Measurements from ENCODE around the gene TRIM3. TPM values are rescaled to one million over a fixed set of nuclear protein-coding genes. Genes with fewer than 3 reads are reported as not detected.

Gene TRIM3
- polyA plus RNA-seq, 1 donor from 2014 or later, result 81.7 TPM

DNA sequence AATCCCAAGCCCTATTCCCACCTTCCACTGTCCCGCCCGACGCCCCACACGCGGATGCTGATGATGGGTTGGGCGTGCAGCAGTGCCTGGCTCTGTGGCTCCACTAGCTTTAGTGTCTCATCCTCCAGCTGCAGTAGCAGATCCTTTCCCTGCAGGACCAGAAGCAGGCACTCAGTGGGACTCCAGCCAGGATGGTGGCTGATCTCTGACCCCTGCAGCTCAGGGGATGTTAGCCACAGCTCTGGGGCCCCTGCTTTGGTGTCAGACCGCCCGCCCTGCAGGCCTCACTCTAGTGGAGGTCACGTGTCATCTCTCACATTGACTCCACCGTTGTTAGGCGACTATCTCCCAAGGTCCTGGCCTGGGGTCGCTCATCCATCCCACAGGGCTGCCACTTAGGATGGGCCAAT lies 71.7 kb downstream of the TRIM3 start:
- no peaks in the 10 kb centered on the region for H4K20me1 ChIP-seq (ENCODE audit: insufficient read depth)
- no peaks in the 10 kb centered on the region for H3F3A ChIP-seq (ENCODE audit: insufficient read depth, low read length, poor library complexity, severe bottlenecking)
- H3K27ac ChIP-seq (ENCODE audit: low read length), result no peak overlapping the region
- H3K4me2 ChIP-seq (ENCODE audit: low read length), result no peak overlapping the region
- TF ChIP-seq CTCF (IDR thresholded peaks at IDR 0.05; ENCODE audit: poor library complexity, severe bottlenecking) (no peak), EP300 (conservative IDR thresholded peaks at IDR 0.05; ENCODE audit: poor library complexity, severe bottlenecking) (no peak), POLR2AphosphoS5 (IDR thresholded peaks at IDR 0.05) (no peak), EZH2 (IDR thresholded peaks at IDR 0.05; ENCODE audit: borderline replicate concordance, insufficient read depth, low read length, poor library complexity, severe bottlenecking) (no peak), MXI1 (conservative IDR thresholded peaks at IDR 0.05; ENCODE audit: poor library complexity, severe bottlenecking) (no peak), SMC3 (conservative IDR thresholded peaks at IDR 0.05; ENCODE audit: poor library complexity) (no peak), RAD21 (conservative IDR thresholded peaks at IDR 0.05) (no peak)
- TF ChIP-seq, protein P1, sequence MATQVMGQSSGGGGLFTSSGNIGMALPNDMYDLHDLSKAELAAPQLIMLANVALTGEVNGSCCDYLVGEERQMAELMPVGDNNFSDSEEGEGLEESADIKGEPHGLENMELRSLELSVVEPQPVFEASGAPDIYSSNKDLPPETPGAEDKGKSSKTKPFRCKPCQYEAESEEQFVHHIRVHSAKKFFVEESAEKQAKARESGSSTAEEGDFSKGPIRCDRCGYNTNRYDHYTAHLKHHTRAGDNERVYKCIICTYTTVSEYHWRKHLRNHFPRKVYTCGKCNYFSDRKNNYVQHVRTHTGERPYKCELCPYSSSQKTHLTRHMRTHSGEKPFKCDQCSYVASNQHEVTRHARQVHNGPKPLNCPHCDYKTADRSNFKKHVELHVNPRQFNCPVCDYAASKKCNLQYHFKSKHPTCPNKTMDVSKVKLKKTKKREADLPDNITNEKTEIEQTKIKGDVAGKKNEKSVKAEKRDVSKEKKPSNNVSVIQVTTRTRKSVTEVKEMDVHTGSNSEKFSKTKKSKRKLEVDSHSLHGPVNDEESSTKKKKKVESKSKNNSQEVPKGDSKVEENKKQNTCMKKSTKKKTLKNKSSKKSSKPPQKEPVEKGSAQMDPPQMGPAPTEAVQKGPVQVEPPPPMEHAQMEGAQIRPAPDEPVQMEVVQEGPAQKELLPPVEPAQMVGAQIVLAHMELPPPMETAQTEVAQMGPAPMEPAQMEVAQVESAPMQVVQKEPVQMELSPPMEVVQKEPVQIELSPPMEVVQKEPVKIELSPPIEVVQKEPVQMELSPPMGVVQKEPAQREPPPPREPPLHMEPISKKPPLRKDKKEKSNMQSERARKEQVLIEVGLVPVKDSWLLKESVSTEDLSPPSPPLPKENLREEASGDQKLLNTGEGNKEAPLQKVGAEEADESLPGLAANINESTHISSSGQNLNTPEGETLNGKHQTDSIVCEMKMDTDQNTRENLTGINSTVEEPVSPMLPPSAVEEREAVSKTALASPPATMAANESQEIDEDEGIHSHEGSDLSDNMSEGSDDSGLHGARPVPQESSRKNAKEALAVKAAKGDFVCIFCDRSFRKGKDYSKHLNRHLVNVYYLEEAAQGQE (IDR thresholded peaks at IDR 0.05; ENCODE audit: borderline replicate concordance), result no peak
- no peaks in the 10 kb centered on the region for H3K36me3 ChIP-seq (ENCODE audit: insufficient read depth, low read length)
- no peaks in the 10 kb centered on the region for H3K9me2 ChIP-seq (ENCODE audit: insufficient read depth, low read length)
- H3K27me3 ChIP-seq (ENCODE audit: insufficient read depth, low read depth, low read length), result no peaks in the 10 kb centered on the region
- no peak overlapping the region for H3K4me3 ChIP-seq (ENCODE audit: low read length)
- no peaks in the 10 kb centered on the region for H3K9me3 ChIP-seq (ENCODE audit: low read length)
- no peak overlapping the region for H2AFZ ChIP-seq (ENCODE audit: low read depth, low read length)
- peaks cover 35% of the 10 kb centered on the region for H3K79me2 ChIP-seq (replicated peaks; ENCODE audit: insufficient read depth, low read length)
- no peak overlapping the region for H3K9ac ChIP-seq (ENCODE audit: low read length)

DNA sequence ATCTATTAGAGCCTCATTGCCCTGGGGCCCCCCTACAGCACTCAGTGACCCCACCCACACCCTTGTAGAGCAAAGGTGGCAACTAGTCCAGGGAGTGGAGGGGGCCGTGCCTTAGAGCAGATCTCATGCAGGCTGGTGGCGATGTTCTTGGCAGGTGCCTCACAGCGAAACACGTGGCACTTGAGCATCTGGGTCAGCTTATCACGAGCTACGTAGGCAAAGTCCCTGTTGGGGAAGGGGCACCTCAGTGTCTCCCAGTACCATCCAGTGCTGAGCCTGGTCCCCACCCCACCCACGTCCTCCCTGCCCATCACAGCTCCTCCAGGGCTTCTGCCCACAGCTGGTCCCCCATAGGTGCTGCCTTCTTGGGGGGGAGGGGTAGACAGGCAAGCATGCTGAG lies 72.3 kb downstream of the TRIM3 start:
- no peaks in the 10 kb centered on the region for H3K9me2 ChIP-seq (ENCODE audit: insufficient read depth, low read length)
- H2AFZ ChIP-seq (ENCODE audit: low read depth, low read length), result no peak overlapping the region
- H3K4me3 ChIP-seq (ENCODE audit: low read length), result no peak overlapping the region
- H4K20me1 ChIP-seq (ENCODE audit: insufficient read depth), result no peaks in the 10 kb centered on the region
- H3K79me2 ChIP-seq (replicated peaks; ENCODE audit: insufficient read depth, low read length), result peaks cover 30% of the 10 kb centered on the region
- no peak overlapping the region for H3K27ac ChIP-seq (ENCODE audit: low read length)
- no peak for TF ChIP-seq CTCF (IDR thresholded peaks at IDR 0.05; ENCODE audit: poor library complexity, severe bottlenecking)
- no peak for TF ChIP-seq EP300 (conservative IDR thresholded peaks at IDR 0.05; ENCODE audit: poor library complexity, severe bottlenecking)
- no peak for TF ChIP-seq SMC3 (conservative IDR thresholded peaks at IDR 0.05; ENCODE audit: poor library complexity)
- TF ChIP-seq RAD21 (conservative IDR thresholded peaks at IDR 0.05), result no peak
- no peak for TF ChIP-seq TAF1 (IDR thresholded peaks at IDR 0.05; ENCODE audit: low read depth)
- no peak for TF ChIP-seq MXI1 (conservative IDR thresholded peaks at IDR 0.05; ENCODE audit: poor library complexity, severe bottlenecking)
- no peak for TF ChIP-seq POLR2AphosphoS5 (IDR thresholded peaks at IDR 0.05)
- TF ChIP-seq, protein P1 (IDR thresholded peaks at IDR 0.05; ENCODE audit: borderline replicate concordance), result no peak
- TF ChIP-seq EZH2 (IDR thresholded peaks at IDR 0.05; ENCODE audit: borderline replicate concordance, insufficient read depth, low read length, poor library complexity, severe bottlenecking), result no peak
- H3K4me2 ChIP-seq (ENCODE audit: low read length), result no peak overlapping the region
- no peaks in the 10 kb centered on the region for H3K27me3 ChIP-seq (ENCODE audit: insufficient read depth, low read depth, low read length)
- H3F3A ChIP-seq (ENCODE audit: insufficient read depth, low read length, poor library complexity, severe bottlenecking), result no peaks in the 10 kb centered on the region
- no peak overlapping the region for H3K9ac ChIP-seq (ENCODE audit: low read length)
- H3K9me3 ChIP-seq (ENCODE audit: low read length), result no peaks in the 10 kb centered on the region
- H3K36me3 ChIP-seq (ENCODE audit: insufficient read depth, low read length), result no peaks in the 10 kb centered on the region
